Heart right ventricle (tissue), 16 donors: ENCODE measurements around the gene TTLL11. TPM values are rescaled to one million over a fixed set of nuclear protein-coding genes. Genes with fewer than 3 reads are reported as not detected.

ENCODE experiments used
- ATAC-seq, 8 donors: fragments of 200-7000 bp; cut with Tn5 transposase; one replicate each; pipeline ENCODE4 v1.9.1; 2020; ENCODE audit warnings: mild to moderate bottlenecking in 8 of 8, moderate library complexity in 8 of 8, moderate number of reproducible peaks in 1 of 8
- DNase-seq, 2 donors: peaks; one replicate each; pipeline ENCODE4 v3.0.0-alpha.2; 2020
- H3K27ac ChIP-seq, 10 donors: fragments of 200-600 bp; sonication (generic) in 2 of 10; one replicate each; pipeline versions ENCODE4 v1.5.0 to v1.8.0; 2020 to 2022; ENCODE audit warnings: mild to moderate bottlenecking in 3 of 10
- H3K27me3 ChIP-seq, 7 donors: fragments of 200-600 bp; one replicate each; pipeline ENCODE4 v1.8.0; 2021 to 2022; ENCODE audit warnings: mild to moderate bottlenecking in 2 of 7
- H3K36me3 ChIP-seq, 9 donors: fragments of 200-600 bp; sonication (generic) in 1 of 9; one replicate each; pipeline versions ENCODE4 v1.5.0 to v1.8.0; 2020 to 2022; ENCODE audit warnings: mild to moderate bottlenecking in 2 of 9
- H3K4me1 ChIP-seq, 9 donors: fragments of 200-600 bp; sonication (generic) in 1 of 9; one replicate each; pipeline versions ENCODE4 v1.5.0 to v1.8.0; 2020 to 2022; ENCODE audit warnings: mild to moderate bottlenecking in 4 of 9
- H3K4me3 ChIP-seq, 10 donors: fragments of 200-600 bp; sonication (generic) in 2 of 10; one replicate each; pipeline versions ENCODE4 v1.5.0 to v1.8.0; 2020 to 2022; ENCODE audit warnings: mild to moderate bottlenecking in 7 of 10, moderate library complexity in 2 of 10
- H3K9me3 ChIP-seq, 11 donors: fragments of 200-600 bp in 10 of 11; sonication (generic) in 2 of 11; one replicate each; pipeline versions ENCODE4 v1.5.0 to v1.8.0; 2013 to 2022; ENCODE audit warnings: mild to moderate bottlenecking in 2 of 11, control low read depth in 1 of 11, moderate library complexity in 1 of 11
- WGBS, 2 donors: extraction: QIAGEN DNeasy Blood & Tissue Kit; methylation state at CpG; one replicate each; pipeline ENCODE4 v1.1.7; 2013; ENCODE audit warnings: inconsistent platforms in 1 of 2; 5-methylcytosine and 5-hydroxymethylcytosine counted together
- intact Hi-C, 10 donors: fragments of 100-400 bp; cut with DNase I; formaldehyde crosslinking; loops; one replicate each; pipeline versions ENCODE4 v1.11.1 to v1.14.2; 2022
- polyA plus RNA-seq, 2 donors: library from polyadenylated mRNA; stranded (reverse); fragments of 200-250 nt; gene quantifications; one replicate each; pipeline ENCODE4 v1.2.3, GENCODE V29; 2013
- total RNA-seq, 10 donors: library from RNA; stranded (reverse); fragmentation: NEBNext Ultra II Directional in 3 of 10; extraction: Animal tissue kit (Norgen Biotek cat#: 25700) in 3 of 10; gene quantifications; one replicate each; pipeline versions ENCODE4 v1.2.1 to v1.2.4, GENCODE V29; 2021 to 2023
- TF ChIP-seq, protein P1 (sequence below), 9 donors: fragments of 200-600 bp; sonication (generic) in 2 of 9; IDR thresholded peaks; one replicate each; pipeline versions ENCODE4 v1.5.0 to v1.8.0; 2021 to 2022; ENCODE audit warnings: antibody characterized with exemption in 9 of 9, mild to moderate bottlenecking in 5 of 9, moderate library complexity in 1 of 9
- donor health status: Arrhythmogenic right ventricular cardiomyopathy.
- donor health status: ischemic (EF 13 %, LVEDD 7.1; RV severe dilation, severe dysfunction).
- donor health status: healthy with polysubstance abuse.
- donor health status: DM: no; HTN: yes; CAD: no.
- donor health status: DM: no; HTN: no; CAD: no.
- donor health status: ischemic (EF 25% LVEDD 6.9; RV normal size, moderate dysfunction).
- donor health status: ischemic (EF 25% LVEDD 5.7; RV mildly dilated, moderate dysfunction).
- donor health status: healthy.
- donor health status: DM: yes; HTN: yes; CAD: no.
- donor health status: Ischemic cardiomyopathy.
- donor health status: ischemic (EF 35%, LVEDD 5.7; RV mildly dilated, moderate dysfunction).
- donor health status: nonischemic (EF 11% LVEDD 7.7; RV severe dilation, severe dysfunction).
- donor health status: DM: yes; HTN: yes; CAD: no.
- donor health status: PGD.
- donor health status: ischemic (EF 29% LVEDD 5.4; RV normal size, mild dysfunction).
- donor health status: nonischemic (EF 23%, LVEDD 6.1; RV moderate dilation, normal function).

The TTLL11 gene
- total and polyA plus RNA-seq, 12 donors: 2.6 to 8.7 (median 5.8) TPM

DNA sequence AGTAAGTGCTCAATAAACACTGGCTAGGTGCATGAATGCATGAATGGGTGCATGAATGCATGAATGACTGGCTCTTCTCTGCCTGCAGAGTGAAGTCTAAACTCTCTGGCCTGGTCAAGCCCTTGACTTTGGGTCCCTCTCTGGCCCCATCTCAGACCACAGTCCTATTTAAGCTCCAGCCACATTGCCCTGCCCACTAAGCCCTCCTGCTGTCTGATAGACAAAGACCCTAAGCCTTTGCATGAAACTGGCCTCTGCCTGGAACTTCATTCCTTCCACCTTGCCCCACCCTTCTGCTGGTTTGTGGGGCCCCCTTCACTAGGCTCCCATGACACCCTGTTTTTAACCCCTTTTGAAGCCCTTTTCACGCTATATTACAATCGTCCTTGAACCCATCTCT lies 202.4 kb downstream of the TTLL11 start:
- TF ChIP-seq, protein P1, sequence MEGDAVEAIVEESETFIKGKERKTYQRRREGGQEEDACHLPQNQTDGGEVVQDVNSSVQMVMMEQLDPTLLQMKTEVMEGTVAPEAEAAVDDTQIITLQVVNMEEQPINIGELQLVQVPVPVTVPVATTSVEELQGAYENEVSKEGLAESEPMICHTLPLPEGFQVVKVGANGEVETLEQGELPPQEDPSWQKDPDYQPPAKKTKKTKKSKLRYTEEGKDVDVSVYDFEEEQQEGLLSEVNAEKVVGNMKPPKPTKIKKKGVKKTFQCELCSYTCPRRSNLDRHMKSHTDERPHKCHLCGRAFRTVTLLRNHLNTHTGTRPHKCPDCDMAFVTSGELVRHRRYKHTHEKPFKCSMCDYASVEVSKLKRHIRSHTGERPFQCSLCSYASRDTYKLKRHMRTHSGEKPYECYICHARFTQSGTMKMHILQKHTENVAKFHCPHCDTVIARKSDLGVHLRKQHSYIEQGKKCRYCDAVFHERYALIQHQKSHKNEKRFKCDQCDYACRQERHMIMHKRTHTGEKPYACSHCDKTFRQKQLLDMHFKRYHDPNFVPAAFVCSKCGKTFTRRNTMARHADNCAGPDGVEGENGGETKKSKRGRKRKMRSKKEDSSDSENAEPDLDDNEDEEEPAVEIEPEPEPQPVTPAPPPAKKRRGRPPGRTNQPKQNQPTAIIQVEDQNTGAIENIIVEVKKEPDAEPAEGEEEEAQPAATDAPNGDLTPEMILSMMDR (IDR thresholded peaks at IDR 0.05): no peak
- Histone ChIP-seq H3K4me3 (no peak overlapping the region), H3K27ac (no peak overlapping the region), H3K4me1 (peaks cover 0 to 23% (median 6%) of the 10 kb centered on the region in 9 donors), H3K9me3 (no peaks in the 10 kb centered on the region), H3K36me3 (no peaks in the 10 kb centered on the region), H3K27me3 (no peaks in the 10 kb centered on the region)
- 87 to 92% methylated on average over 2 of the region's 2 CpGs for WGBS, 2 donors
- no peak for ATAC-seq
- intact Hi-C loops: loop anchor here in 1 of 10 donors (10.0 kb wide), 1 partner anchor 64 kb away; no protein-coding TSS in a partner anchor
- no peak for DNase-seq

DNA sequence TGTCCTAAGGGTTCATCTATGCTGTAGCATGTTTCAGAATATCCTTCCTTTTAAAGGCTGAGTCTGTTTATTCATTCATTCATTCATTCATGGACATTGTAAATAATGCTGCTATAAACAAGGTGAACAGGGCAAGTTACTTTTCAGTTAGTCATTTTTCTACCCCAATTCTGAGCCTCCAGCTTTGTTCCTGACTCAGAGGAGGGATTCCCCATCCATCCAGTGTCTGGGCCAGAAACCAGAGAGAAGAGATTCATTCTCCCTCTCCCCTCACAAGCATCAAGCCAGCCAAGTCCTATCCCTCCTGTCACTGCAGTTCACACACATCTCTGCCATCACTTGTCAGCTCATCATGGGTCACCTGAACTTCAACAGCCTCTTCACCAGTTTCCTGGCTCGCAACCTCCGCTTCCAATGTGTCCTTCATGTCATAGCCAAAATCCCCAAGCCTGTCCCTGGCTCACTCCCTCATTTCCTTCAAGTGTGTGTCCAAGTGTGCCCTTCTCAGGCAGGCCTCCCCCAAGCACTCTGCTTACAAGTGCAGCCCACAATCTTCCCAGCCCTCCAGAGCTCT lies 203.0 kb downstream of the TTLL11 start:
- TF ChIP-seq, protein P1 (IDR thresholded peaks at IDR 0.05): no peak
- H3K27ac ChIP-seq: no peak overlapping the region
- intact Hi-C loops: loop anchor here in 2 of 10 donors (10.0 kb wide), 3 partner anchors 45 to 65 kb away; no protein-coding TSS in a partner anchor
- no peak overlapping the region for H3K4me3 ChIP-seq
- no peaks in the 10 kb centered on the region for H3K27me3 ChIP-seq
- ATAC-seq (peak in 1 of 8 donors; percentile 39), DNase-seq (no peak)
- no peaks in the 10 kb centered on the region for H3K9me3 ChIP-seq
- WGBS, 2 donors: 54 to 74% methylated on average over 2 of the region's 2 CpGs
- H3K36me3 ChIP-seq: no peaks in the 10 kb centered on the region
- peaks cover 0 to 23% (median 6%) of the 10 kb centered on the region in 9 donors for H3K4me1 ChIP-seq

DNA sequence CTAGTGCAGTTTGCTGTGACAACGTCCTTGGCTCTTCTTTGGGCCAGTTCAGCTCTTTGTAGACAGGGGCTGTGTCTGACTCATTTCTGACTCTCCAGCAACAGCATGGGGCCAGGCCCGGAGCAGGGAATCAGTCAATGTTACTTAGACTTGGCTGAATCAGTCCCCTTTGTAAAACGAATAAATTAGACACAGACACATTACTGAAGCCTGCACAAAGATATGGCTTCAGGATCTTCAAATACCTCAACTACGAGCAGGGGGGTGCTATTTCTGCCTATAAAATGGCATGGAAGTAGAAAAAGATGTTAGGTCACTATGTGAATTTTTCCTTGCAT lies 204.7 kb downstream of the TTLL11 start:
- Histone ChIP-seq H3K9me3 (no peaks in the 10 kb centered on the region), H3K4me3 (no peak overlapping the region), H3K4me1 (peaks cover 0 to 23% (median 6%) of the 10 kb centered on the region in 9 donors), H3K36me3 (no peaks in the 10 kb centered on the region), H3K27ac (peak overlapping the region in 3 of 10 donors; percentile 9 to 69 (median 36)), H3K27me3 (no peaks in the 10 kb centered on the region)
- no peak for DNase-seq
- TF ChIP-seq, protein P1 (IDR thresholded peaks at IDR 0.05): no peak
- ATAC-seq: peak in 5 of 8 donors; percentile 18 to 65 (median 48)
- intact Hi-C loops: loop anchor here in 1 of 10 donors (10.0 kb wide), 2 partner anchors 46 to 64 kb away; no protein-coding TSS in a partner anchor
- 70 to 73% methylated on average over 4 of the region's 4 CpGs for WGBS, 2 donors

DNA sequence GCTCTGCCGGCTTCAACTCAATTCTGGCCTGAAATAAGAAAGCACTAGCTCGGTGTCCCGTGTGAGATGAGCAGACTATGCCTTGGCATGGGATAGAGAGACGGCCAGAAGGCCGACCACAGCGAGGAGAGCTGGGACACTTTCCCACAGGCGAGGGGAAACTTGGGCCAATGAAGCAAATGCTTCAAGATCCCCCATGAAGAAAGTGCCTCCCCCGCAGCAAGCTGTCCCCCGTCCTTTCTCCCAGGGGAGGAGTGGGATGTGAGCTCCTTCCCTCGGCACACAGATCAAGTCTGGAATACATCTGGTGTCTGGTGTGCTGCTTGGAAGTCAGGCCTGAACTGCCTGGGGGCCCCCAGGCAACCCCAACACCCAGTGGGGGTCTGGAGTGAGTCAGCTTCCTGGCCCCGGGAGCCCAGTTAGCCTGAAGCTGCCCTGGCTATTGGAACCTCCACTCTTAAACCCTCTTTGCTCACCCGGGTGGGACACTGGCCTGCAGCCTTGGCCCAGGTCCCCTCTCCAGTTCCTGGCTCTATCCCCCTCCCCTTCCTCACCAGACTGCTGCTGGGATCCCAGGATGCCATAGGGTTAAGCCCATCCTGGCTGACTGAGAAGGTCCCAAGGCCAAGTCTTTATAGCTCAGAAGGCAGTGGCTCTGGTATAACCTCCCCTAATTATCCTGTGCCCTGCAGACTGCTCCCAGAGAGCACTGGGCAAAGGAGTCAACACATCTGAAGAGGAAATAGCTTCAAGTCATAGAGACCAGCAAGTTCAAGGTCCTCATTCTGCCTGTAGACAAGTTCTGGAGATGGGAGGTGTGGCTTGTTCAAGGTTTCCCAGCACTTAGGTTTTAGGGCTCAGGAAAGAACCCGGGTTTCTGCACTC lies 205.3 kb downstream of the TTLL11 start:
- TF ChIP-seq, protein P1 (IDR thresholded peaks at IDR 0.05): no peak

More for the DNA sequence above, 205.3 kb downstream of the TTLL11 start:
- Histone ChIP-seq H3K36me3 (no peaks in the 10 kb centered on the region), H3K4me1 (peaks cover 0 to 28% (median 6%) of the 10 kb centered on the region in 9 donors), H3K27ac (peak overlapping the region in 4 of 10 donors; percentile 9 to 69 (median 46)), H3K4me3 (no peak overlapping the region), H3K27me3 (no peaks in the 10 kb centered on the region), H3K9me3 (no peaks in the 10 kb centered on the region)
- ATAC-seq: peak in 7 of 8 donors; percentile 36 to 67 (median 49)
- intact Hi-C loops: loop anchor here in 1 of 10 donors (10.0 kb wide), 2 partner anchors 47 to 63 kb away; no protein-coding TSS in a partner anchor
- 65 to 69% methylated on average over 13 of the region's 13 CpGs for WGBS, 2 donors
- peak in 1 of 2 donors; percentile 40 for DNase-seq
